ENCODE data around the gene PIK3CD.

DNA sequence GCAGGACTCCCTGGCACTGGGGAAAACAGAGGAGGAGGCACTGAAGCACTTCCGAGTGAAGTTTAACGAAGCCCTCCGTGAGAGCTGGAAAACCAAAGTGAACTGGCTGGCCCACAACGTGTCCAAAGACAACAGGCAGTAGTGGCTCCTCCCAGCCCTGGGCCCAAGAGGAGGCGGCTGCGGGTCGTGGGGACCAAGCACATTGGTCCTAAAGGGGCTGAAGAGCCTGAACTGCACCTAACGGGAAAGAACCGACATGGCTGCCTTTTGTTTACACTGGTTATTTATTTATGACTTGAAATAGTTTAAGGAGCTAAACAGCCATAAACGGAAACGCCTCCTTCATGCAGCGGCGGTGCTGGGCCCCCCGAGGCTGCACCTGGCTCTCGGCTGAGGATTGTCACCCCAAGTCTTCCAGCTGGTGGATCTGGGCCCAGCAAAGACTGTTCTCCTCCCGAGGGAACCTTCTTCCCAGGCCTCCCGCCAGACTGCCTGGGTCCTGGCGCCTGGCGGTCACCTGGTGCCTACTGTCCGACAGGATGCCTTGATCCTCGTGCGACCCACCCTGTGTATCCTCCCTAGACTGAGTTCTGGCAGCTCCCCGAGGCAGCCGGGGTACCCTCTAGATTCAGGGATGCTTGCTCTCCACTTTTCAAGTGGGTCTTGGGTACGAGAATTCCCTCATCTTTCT, 75.5 kb downstream of the PIK3CD start:
- TF ChIP-seq EP300 (conservative IDR thresholded peaks at IDR 0.05; ENCODE audit: poor library complexity, severe bottlenecking) (no peak), EZH2 (IDR thresholded peaks at IDR 0.05; ENCODE audit: borderline replicate concordance, insufficient read depth, low read length, poor library complexity, severe bottlenecking) (no peak), POLR2AphosphoS5 (IDR thresholded peaks at IDR 0.05) (no peak), TAF1 (IDR thresholded peaks at IDR 0.05; ENCODE audit: low read depth) (no peak), RAD21 (conservative IDR thresholded peaks at IDR 0.05) (no peak), REST (IDR thresholded peaks at IDR 0.05; ENCODE audit: borderline replicate concordance) (no peak), SMC3 (conservative IDR thresholded peaks at IDR 0.05; ENCODE audit: poor library complexity) (no peak), MXI1 (conservative IDR thresholded peaks at IDR 0.05; ENCODE audit: poor library complexity, severe bottlenecking) (no peak)
- TF ChIP-seq, protein P1, sequence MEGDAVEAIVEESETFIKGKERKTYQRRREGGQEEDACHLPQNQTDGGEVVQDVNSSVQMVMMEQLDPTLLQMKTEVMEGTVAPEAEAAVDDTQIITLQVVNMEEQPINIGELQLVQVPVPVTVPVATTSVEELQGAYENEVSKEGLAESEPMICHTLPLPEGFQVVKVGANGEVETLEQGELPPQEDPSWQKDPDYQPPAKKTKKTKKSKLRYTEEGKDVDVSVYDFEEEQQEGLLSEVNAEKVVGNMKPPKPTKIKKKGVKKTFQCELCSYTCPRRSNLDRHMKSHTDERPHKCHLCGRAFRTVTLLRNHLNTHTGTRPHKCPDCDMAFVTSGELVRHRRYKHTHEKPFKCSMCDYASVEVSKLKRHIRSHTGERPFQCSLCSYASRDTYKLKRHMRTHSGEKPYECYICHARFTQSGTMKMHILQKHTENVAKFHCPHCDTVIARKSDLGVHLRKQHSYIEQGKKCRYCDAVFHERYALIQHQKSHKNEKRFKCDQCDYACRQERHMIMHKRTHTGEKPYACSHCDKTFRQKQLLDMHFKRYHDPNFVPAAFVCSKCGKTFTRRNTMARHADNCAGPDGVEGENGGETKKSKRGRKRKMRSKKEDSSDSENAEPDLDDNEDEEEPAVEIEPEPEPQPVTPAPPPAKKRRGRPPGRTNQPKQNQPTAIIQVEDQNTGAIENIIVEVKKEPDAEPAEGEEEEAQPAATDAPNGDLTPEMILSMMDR (IDR thresholded peaks at IDR 0.05; ENCODE audit: poor library complexity, severe bottlenecking) = no peak
